ENCODE data around the gene INPP4A. TPM values are rescaled to one million over a fixed set of nuclear protein-coding genes. Genes with fewer than 3 reads are reported as not detected.

The INPP4A gene
- total and polyA plus RNA-seq, 10 of the 15 experiments (the other 5 are each of a cell fraction or from before 2014, with no cell fraction given), result 4.7 to 62.3 (median 36.9) TPM

- FAIRE-seq, result no peak
- H3K9ac ChIP-seq (ENCODE audit: control insufficient read depth, insufficient read depth, low read length), result no peak overlapping the region
- no peak overlapping the region for H2AFZ ChIP-seq (ENCODE audit: control insufficient read depth, low read depth, low read length)
- H3K27ac ChIP-seq (ENCODE audit: control insufficient read depth, insufficient read depth), result no peak overlapping the region
- in situ Hi-C loops (cut with MboI) (no loop called here), intact Hi-C loops (cut with micrococcal nuclease; ENCODE audit: unreplicated experiment) (loop anchor here (1.0 kb wide), 1 partner anchor 268 kb away; no protein-coding TSS in a partner anchor)
- H3K4me2 ChIP-seq (ENCODE audit: control insufficient read depth, insufficient read depth), result no peak overlapping the region
- no peaks in the 10 kb centered on the region for H3K27me3 ChIP-seq (replicated peaks in 1 of 2; ENCODE audit: control insufficient read depth in 2 of 2, insufficient read depth in 2 of 2, low read length in 1 of 2)
- BruUV-seq (replicated peaks), result no TSS peak
- H3K36me3 ChIP-seq (ENCODE audit: control insufficient read depth in 2 of 2, insufficient read depth in 2 of 2, low read length in 1 of 2), result peaks cover 58 to 71% of the 10 kb centered on the region in 2 experiments
- ATAC-seq, result peak; percentile 97
- no peaks in the 10 kb centered on the region for H3K79me2 ChIP-seq (ENCODE audit: control insufficient read depth, insufficient read depth, low read length)
- DNase-seq (ENCODE audit: low read depth, low spot score), result no peak
- ChIA-PET CTCF (interaction anchor here (0.6 to 2.1 kb wide), 22 partner anchors 8 to 497 kb away, joined by 3 to 24 read pairs (median 4); no protein-coding TSS in a partner anchor), RAD21 (ENCODE audit: unreplicated experiment) (interaction anchor here (0.7 to 1.5 kb wide), 3 partner anchors 81 to 268 kb away, joined by 3 to 4 read pairs (median 4); no protein-coding TSS in a partner anchor), SMC1A (ENCODE audit: uncharacterized antibody, unreplicated experiment) (interaction anchor here (1.2 to 1.7 kb wide), 2 partner anchors 12 to 94 kb away, joined by 3 to 5 read pairs; no protein-coding TSS in a partner anchor), POLR2A (no interaction called here)
- H3K9me3 ChIP-seq (replicated peaks; ENCODE audit: control insufficient read depth, insufficient read depth, low read length), result no peaks in the 10 kb centered on the region
- no peaks in the 10 kb centered on the region for H3K4me1 ChIP-seq (ENCODE audit: control insufficient read depth, insufficient read depth, low read length)
- no peak overlapping the region for H3K4me3 ChIP-seq
- WGBS (ENCODE audit: insufficient coverage, insufficient replicate concordance, low lambda C conversion rate, missing lambda C conversion rate), result 45% methylated on average over 19 of the region's 19 CpGs
- no peaks in the 10 kb centered on the region for H4K20me1 ChIP-seq (ENCODE audit: control insufficient read depth, insufficient read depth)
- TF ChIP-seq POLR2AphosphoS5 (IDR thresholded peaks at IDR 0.05; ENCODE audit: low read length) (no peak), RAD21 (IDR thresholded peaks at IDR 0.05; ENCODE audit: insufficient read depth, low read depth, low read length) (peak; percentile 55), CHD1 (IDR thresholded peaks at IDR 0.05; ENCODE audit: low read depth, low read length) (no peak), NFIC (IDR thresholded peaks at IDR 0.05; ENCODE audit: low read depth, low read length) (no peak), BCLAF1 (IDR thresholded peaks at IDR 0.05) (no peak), PBX3 (IDR thresholded peaks at IDR 0.05; ENCODE audit: insufficient replicate concordance, low read depth, low read length) (no peak), MXI1 (IDR thresholded peaks at IDR 0.05; ENCODE audit: low read depth, low read length) (no peak), BCL11A (IDR thresholded peaks at IDR 0.05; ENCODE audit: low read depth, low read length) (no peak), ATF7 (IDR thresholded peaks at IDR 0.05; ENCODE audit: low read depth) (no peak), NBN (IDR thresholded peaks at IDR 0.05) (no peak), ZNF24 (IDR thresholded peaks at IDR 0.05) (no peak), SPI1 (IDR thresholded peaks at IDR 0.05; ENCODE audit: borderline replicate concordance, insufficient read depth, low read depth, low read length) (no peak), FOXK2 (IDR thresholded peaks at IDR 0.05) (no peak), IRF5 (IDR thresholded peaks at IDR 0.05; ENCODE audit: borderline replicate concordance) (no peak), YY1 (IDR thresholded peaks at IDR 0.05; ENCODE audit: low read depth, low read length) (0 out of 2 replicates have a peak, but pooled peaks have one; percentile 20), ATF3 (IDR thresholded peaks at IDR 0.05; ENCODE audit: borderline replicate concordance, extremely low read depth, low read depth, low read length) (no peak), USF1 (IDR thresholded peaks at IDR 0.05; ENCODE audit: borderline replicate concordance, extremely low read length, insufficient read depth, low read depth, low read length) (no peak)
Observed at GRCh38 chr2:98569197-98569793, 124.6 kb downstream of the INPP4A start.

All from GM12878 (cell line).